ENCODE data around the gene MAN2A1. TPM values are rescaled to one million over a fixed set of nuclear protein-coding genes. Genes with fewer than 3 reads are reported as not detected.

The MAN2A1 gene
- total and polyA plus RNA-seq, 12 donors: 11.7 to 123 (median 83.2) TPM

DNA sequence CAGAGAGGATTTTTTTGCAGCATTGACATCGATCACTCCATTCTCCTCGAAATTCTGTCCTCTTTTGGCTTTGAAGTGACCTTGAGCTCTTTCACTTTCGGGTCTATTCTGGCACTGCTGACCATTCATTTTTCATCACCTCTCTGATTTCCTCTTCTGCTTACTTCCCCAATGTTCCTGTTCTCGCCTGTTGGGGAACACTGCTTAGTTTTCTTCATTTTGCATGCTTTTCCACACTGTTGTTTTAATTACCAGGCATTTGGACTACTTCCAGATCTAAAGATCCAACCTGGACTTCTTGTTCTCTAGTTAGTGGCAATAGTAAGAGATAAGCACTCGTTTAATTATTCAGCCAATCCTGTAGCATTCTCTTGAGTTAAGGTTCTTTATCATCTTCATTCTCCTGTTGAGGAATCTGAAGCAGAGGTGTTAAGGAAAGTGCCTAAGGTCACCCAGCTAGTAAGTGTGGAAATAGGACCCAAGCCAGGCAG, 53.4 kb downstream of the MAN2A1 start:
- H3K36me3 ChIP-seq (replicated peaks in 1 of 2): no peaks in the 10 kb centered on the region

DNA sequence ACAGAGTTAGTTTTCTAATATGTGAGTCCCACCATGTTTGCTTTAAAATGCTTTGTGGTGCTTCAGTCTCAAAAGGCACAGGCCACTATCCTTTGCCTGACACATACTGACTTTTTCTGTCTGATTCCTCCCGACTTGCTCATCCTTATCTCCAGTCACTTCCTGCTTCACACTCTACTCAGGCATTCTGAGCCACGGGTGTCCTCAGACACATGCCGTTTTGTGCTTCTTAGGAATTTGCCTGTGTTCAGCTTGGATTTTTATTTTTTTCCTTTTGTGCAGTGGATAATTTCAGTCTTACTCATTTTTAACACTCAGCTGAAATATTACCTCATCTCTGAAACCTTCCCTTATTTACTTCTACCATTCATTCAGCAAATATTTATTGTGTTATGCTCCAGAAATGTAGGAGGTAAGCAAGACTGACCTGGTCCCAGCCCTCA, 54.1 kb downstream of the MAN2A1 start:
- peak in 6 of 7 donors; percentile 51 to 74 (median 63) for DNase-seq
- intact Hi-C loops (cut with DNase I): no loop called here
- H3K27me3 ChIP-seq: no peaks in the 10 kb centered on the region
- H3K9me3 ChIP-seq (replicated peaks in 1 of 3): no peaks in the 10 kb centered on the region
- WGBS, 4 donors: 5 to 16% (median 10%) methylated on average over 3 of the region's 3 CpGs
- H3K4me3 ChIP-seq: no peak overlapping the region
- H3K4me1 ChIP-seq (replicated peaks in 1 of 2): peaks cover 28 to 49% of the 10 kb centered on the region in 2 donors
- H3K27ac ChIP-seq: peak overlapping the region in 4 of 5 donors; percentile 46 to 79 (median 58)
- no peaks in the 10 kb centered on the region for H3K36me3 ChIP-seq (replicated peaks in 1 of 2)
- peak in 1 of 2 donors; percentile 36 for TF ChIP-seq POLR2A (IDR thresholded peaks at IDR 0.05)
- TF ChIP-seq, protein P1, sequence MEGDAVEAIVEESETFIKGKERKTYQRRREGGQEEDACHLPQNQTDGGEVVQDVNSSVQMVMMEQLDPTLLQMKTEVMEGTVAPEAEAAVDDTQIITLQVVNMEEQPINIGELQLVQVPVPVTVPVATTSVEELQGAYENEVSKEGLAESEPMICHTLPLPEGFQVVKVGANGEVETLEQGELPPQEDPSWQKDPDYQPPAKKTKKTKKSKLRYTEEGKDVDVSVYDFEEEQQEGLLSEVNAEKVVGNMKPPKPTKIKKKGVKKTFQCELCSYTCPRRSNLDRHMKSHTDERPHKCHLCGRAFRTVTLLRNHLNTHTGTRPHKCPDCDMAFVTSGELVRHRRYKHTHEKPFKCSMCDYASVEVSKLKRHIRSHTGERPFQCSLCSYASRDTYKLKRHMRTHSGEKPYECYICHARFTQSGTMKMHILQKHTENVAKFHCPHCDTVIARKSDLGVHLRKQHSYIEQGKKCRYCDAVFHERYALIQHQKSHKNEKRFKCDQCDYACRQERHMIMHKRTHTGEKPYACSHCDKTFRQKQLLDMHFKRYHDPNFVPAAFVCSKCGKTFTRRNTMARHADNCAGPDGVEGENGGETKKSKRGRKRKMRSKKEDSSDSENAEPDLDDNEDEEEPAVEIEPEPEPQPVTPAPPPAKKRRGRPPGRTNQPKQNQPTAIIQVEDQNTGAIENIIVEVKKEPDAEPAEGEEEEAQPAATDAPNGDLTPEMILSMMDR (IDR thresholded peaks at IDR 0.05): no peak

More for the DNA sequence above, 53.4 kb downstream of the MAN2A1 start:
- TF ChIP-seq, protein P1 (IDR thresholded peaks at IDR 0.05): no peak
- TF ChIP-seq POLR2A (IDR thresholded peaks at IDR 0.05): no peak
- WGBS, 4 donors: 27 to 33% (median 29%) methylated on average over 5 of the region's 5 CpGs
- Histone ChIP-seq H3K9me3 (replicated peaks in 1 of 3) (no peaks in the 10 kb centered on the region), H3K4me3 (peak overlapping the region in 1 of 4 donors; percentile 3), H3K4me1 (replicated peaks in 1 of 2) (peaks cover 28 to 45% of the 10 kb centered on the region in 2 donors), H3K27me3 (no peaks in the 10 kb centered on the region), H3K27ac (peak overlapping the region in 4 of 5 donors; percentile 46 to 79 (median 58))
- peak in 1 of 7 donors; percentile 27 for DNase-seq
- intact Hi-C loops (cut with DNase I): no loop called here

DNA sequence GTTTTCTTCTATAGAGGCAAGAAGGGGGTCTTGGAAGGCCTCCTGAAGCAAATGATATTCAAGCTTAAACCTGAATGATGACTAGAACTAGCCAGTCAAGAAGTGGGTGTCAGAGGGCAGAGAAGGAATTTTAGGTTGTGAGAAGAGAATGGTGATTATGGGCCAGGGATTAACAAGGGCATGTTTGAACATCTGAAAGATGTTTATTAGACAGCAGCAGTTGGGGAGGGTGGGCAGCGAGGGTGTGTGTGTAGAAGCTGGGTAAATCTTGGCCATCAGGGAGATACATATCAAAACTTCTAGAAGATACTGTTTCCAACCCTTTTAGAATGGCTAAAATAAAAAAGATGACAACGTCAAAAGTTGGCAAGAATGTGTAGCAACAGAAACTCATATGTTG, 54.5 kb downstream of the MAN2A1 start:
- intact Hi-C loops (cut with DNase I): no loop called here
- WGBS, 4 donors: 93 to 100% (median 96%) methylated on average over 2 of the region's 2 CpGs
- Histone ChIP-seq H3K4me1 (replicated peaks in 1 of 2) (peaks cover 28 to 52% of the 10 kb centered on the region in 2 donors), H3K4me3 (no peak overlapping the region), H3K36me3 (replicated peaks in 1 of 2) (no peaks in the 10 kb centered on the region), H3K9me3 (replicated peaks in 1 of 3) (no peaks in the 10 kb centered on the region), H3K27me3 (no peaks in the 10 kb centered on the region), H3K27ac (peak overlapping the region in 3 of 5 donors; percentile 46 to 79 (median 64))
- no peak for DNase-seq
- TF ChIP-seq, protein P1 (IDR thresholded peaks at IDR 0.05): no peak
- no peak for TF ChIP-seq POLR2A (IDR thresholded peaks at IDR 0.05)

DNA sequence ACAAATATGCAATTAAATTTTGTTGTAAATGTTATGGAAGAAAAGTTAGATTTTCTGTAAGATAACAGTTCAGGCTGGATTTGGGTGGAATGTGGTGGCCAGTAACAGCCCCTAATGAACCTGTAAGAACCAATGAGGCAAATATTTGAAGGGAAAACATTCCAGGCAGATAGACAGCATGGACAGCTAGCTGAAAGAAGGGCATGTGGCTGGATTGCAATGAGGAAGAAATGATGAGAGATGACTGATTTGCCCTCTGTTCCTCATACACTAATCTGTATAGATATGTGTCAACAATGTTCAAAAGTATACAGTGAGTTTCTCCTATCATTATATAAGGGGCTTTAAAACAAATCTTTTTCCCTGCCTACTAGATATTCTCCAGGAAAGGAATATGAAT, 58.8 kb downstream of the MAN2A1 start:
- Histone ChIP-seq H3K4me3 (no peak overlapping the region), H3K9me3 (replicated peaks in 1 of 3) (no peaks in the 10 kb centered on the region), H3K27ac (no peak overlapping the region), H3K4me1 (replicated peaks in 1 of 2) (peaks cover 6 to 18% of the 10 kb centered on the region in 2 donors), H3K27me3 (no peaks in the 10 kb centered on the region), H3K36me3 (replicated peaks in 1 of 2) (no peaks in the 10 kb centered on the region)
- intact Hi-C loops (cut with DNase I): no loop called here
- TF ChIP-seq, protein P1 (IDR thresholded peaks at IDR 0.05): no peak
- no peak for TF ChIP-seq POLR2A (IDR thresholded peaks at IDR 0.05)
- no peak for DNase-seq

All from adrenal gland (tissue), 12 donors.